OCI-M2 (cell line): ENCODE results near the gene MINAR1.
"Not testable (repeated sequence)": the region's sequence is repeated elsewhere in the genome, so short reads cannot be mapped to it uniquely, and the experiment has no call there.

Experiments
- DNase-seq: peaks from one replicate; lab custom pipeline; 2025; ENCODE audit not compliant: unreplicated experiment; lab: John Stamatoyannopoulos, UW

MINAR1 gene, protein sequence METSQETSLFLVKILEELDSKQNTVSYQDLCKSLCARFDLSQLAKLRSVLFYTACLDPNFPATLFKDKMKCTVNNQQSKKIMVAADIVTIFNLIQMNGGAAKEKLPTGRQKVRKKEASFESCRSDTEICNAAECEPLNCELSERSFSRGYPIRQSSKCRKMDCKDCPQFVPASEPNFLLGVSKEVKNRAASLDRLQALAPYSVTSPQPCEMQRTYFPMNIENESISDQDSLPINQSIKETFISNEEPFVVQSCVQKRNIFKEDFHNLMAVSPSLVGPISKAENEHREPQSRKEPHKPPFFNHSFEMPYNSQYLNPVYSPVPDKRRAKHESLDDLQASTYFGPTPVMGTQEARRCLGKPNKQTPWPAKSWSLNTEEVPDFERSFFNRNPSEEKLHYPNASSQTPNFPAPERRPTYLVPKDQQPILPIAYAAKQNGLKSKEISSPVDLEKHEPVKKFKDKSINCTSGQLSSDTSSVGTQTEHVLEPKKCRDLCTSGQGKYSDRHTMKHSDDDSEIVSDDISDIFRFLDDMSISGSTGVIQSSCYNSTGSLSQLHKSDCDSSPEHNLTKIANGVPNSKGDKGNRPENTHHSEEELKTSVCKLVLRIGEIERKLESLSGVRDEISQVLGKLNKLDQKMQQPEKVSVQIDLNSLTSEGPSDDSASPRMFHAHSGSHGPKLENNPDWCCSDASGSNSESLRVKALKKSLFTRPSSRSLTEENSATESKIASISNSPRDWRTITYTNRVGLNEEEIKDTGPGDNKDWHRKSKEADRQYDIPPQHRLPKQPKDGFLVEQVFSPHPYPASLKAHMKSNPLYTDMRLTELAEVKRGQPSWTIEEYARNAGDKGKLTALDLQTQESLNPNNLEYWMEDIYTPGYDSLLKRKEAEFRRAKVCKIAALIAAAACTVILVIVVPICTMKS

GRCh38 chr15:79431636-79432344 is at the start of gene MINAR1:
MINAR1 (plus strand) TSS chr15:79432336; CDS start chr15:79456148, 23,812 bp downstream.
- no peak for DNase-seq

GRCh38 chr15:79394231-79394630 is 37.9 kb upstream of the MINAR1 start:
- DNase-seq: no peak

- DNase-seq: no peak
Measured at GRCh38 chr15:79396850-79397249, 35.3 kb upstream of the MINAR1 start.

- DNase-seq: no peak
Measured at GRCh38 chr15:79397269-79397910, 34.7 kb upstream of the MINAR1 start.

DNA sequence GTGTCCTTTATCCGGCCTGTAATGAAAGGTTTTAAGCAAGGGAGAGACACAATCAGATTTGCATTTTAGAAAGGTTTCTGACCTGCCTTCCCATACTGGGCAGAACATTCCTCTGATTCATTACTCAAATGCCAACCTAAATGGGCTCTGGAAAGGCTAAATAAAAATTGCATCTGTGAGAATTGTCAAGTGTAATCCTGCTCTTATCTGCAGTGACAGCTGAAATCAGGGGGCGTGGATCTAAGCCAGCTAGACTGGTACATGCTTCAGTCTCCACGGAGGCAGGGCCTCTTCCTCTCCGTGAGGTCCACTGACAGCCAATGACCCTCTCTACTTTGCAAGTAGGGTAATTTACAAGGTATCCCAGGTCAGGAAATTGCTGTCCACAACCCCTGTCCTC is 32.5 kb upstream of the MINAR1 start:
- DNase-seq: no peak

GRCh38 chr15:79400650-79401049 is 31.5 kb upstream of the MINAR1 start:
- DNase-seq: no peak

DNA sequence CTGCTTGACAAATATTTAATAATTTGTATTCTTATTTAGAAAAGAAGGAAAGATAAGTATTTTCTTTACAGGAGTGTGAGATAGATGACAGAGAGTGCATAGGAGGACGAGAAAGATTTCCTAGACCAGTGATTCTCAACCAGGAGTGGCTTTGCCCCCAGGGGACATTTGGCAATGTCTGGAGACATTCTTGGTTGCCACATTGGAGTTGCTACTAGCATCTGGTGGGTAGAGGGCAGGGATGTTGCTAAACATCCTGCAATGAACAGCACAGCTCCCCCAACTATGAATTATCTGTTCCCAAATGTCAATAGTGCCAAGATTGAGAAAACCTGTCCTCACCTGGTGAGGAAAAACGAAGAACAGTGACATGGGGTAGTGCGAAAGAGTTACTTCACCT is 30.8 kb upstream of the MINAR1 start:
- no peak for DNase-seq

DNA sequence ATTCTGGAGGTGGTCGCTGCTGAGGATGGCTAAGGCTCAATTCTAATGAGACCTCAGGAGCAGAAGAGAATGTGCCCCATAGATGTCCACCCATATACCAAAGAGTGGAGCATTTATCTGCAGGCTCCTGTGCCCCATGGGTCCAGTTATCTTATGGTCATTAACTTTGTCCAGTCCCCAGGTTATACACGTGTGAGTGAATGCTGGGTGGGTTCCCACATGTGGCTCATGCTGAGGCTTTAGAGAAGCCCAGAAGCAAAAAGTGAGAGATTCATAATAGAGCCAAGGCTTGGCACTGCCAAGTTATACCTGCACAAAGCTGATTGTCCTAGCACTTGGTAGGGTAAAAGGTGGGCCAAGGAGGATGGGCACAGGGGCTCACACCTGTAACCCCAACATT is 30.0 kb upstream of the MINAR1 start:
- DNase-seq: no peak

DNA sequence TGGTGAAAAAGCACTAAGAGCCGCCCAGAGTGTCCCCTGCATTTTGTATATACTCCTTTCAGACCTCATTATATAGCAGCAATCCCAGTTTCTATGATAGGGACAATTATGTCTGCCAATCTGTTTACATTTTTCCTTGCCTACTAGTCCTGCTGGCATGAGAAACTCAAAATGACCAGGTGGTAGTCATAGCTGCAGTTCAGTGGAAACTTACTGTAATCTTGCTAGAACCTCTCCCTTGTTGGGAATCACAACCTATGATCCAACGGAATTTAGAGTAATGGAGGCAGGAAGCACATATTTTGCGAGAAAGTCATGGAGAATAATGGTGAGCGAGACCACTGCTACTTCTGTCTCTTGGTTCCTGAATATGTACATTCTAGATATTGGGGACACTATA is 28.6 kb upstream of the MINAR1 start:
- DNase-seq: no peak

DNA sequence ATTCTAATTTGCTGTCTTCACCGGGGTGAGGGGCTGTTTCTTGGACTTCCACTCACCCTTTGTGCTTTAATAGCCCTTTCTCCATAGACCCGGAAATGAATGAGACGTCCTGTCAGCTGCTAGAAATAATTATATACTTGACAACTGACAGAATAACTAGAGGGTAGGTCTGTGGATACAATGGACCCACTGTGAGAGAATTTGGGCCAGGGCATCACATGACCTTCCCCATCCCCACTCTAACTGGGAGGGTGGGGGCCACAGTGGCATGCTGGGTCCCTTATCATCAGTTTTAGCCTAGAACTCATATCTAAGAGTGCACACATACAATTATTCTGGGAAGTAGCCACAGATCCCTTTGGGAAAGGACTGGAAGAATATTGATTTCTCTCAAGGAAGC is 25.9 kb upstream of the MINAR1 start:
- no peak for DNase-seq

DNA sequence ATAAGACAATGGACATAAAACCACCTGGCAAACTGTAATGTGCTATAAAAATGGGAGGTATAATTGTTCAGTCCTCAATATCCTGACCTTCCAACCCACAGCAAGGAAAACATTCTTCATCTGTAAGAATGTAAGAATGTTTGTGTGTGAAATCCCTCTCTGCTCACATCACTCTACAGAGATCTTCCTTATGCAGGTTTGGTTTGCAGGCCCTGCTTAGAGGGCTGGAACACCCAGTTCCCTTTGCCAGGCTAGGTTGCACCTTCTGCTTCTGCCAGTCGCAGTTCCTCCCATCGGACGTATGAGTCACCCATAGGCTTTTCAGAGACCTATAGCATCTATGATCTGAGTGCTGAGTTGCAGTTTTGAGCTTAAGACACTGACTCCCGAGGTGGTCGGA is 24.1 kb upstream of the MINAR1 start:
- no peak for DNase-seq

- no peak for DNase-seq
Measured at GRCh38 chr15:79410237-79410636, 21.9 kb upstream of the MINAR1 start.

DNA sequence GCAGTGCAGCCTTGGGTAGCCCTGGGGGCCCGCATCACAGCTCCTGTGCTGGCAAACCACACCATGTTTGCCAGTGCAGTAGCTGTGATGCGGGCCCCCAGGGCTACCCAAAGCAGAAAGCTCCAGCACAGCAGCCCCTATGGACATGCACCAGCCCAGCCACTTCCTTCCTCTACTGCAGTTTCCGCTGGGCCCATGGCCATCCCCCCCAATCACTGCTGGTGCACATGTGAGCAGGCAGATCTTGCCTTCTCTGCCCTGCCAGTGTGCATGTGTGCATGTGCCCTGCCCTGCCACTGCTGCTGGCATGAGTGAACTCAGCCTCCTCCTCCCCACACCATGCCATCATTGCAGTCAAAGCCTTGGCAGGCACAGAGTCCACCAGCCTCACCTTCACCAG is 20.1 kb upstream of the MINAR1 start:
- no peak for DNase-seq

- no peak for DNase-seq
Measured at GRCh38 chr15:79412429-79412828, 19.7 kb upstream of the MINAR1 start.

- no peak for DNase-seq
Measured at GRCh38 chr15:79416876-79417275, 15.3 kb upstream of the MINAR1 start.

DNA sequence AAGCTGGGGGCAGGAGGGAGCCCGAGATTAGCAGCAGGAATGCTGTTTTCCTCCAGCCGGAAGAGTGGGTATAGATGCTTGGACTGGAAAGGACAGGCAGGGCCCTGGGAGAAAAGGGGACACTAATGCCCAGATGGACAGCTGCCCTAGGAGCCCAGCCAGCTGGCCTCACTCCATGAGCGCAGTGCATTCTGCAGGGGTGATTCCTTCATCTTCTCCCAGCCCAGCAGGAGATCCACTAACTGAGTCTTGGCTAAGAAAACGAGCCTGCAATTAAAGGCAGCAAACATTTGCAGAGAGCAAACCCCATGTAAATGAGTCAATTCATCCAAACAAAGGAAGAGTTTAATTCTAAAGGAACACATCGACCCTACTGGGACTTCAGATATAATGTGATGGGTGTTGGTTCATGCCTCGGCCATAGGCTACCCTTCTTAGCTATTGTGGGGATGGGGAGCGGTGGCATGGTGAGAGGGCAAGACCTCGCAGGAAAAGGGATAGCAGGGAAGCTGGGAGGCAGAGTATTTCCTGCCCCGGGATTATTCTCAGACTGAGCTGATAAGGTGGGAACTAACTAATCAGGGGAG is 13.3 kb upstream of the MINAR1 start:
- no peak for DNase-seq

GRCh38 chr15:79425591-79426295 is 6.4 kb upstream of the MINAR1 start:
- DNase-seq: no peak

GRCh38 chr15:79426899-79427298 is 5.2 kb upstream of the MINAR1 start:
- DNase-seq: not testable (repeated sequence)

GRCh38 chr15:79427781-79428598 is 4.1 kb upstream of the MINAR1 start:
- no peak for DNase-seq
